Measurements from ENCODE around the gene PCDHGA2.
"Not testable (repeated sequence)": the region's sequence is repeated elsewhere in the genome, so short reads cannot be mapped to it uniquely, and the experiment has no call there.

Gene PCDHGA2

GRCh38 chr5:141383345-141383744, 44.8 kb downstream of the PCDHGA2 start:
- DNase-seq = no peak

GRCh38 chr5:141384471-141385267, 46.1 kb downstream of the PCDHGA2 start:
- DNase-seq = no peak

DNA sequence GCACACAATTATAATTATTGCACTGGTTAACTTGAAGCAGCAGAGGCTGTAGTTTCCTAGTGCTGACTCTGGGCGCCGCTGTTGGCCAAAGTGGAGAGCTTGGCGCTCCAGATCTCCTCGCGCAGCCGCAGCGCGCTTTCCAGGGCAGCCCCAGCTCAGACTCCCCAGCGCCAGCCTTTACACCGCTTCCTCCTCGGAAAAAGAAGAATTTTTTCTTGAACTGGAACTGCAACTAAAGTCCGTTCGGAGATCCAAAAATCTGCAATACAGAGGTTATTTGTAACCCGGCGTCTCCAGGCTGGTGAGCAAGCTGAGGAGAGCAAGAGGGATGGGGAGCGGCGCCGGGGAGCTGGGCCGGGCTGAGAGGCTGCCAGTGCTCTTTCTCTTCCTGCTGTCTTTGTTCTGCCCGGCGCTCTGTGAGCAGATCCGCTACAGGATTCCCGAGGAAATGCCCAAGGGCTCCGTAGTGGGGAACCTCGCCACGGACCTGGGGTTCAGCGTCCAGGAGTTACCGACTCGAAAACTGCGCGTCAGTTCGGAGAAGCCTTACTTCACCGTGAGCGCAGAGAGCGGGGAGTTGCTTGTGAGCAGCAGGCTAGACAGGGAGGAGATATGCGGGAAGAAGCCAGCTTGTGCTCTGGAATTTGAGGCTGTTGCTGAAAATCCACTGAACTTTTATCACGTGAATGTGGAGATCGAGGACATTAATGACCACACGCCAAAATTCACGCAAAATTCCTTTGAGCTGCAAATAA, 49.2 kb downstream of the PCDHGA2 start, which contains the start of gene PCDHGB4:
PCDHGB4 (plus strand) TSS at position 142 of the 755 bp plus-strand sequence; CDS start at position 329, 187 bp downstream.
- DNase-seq = not testable (repeated sequence)

GRCh38 chr5:141388661-141389060, 50.1 kb downstream of the PCDHGA2 start:
- no peak for DNase-seq

GRCh38 chr5:141389153-141390042, 50.8 kb downstream of the PCDHGA2 start:
- DNase-seq = no peak

DNA sequence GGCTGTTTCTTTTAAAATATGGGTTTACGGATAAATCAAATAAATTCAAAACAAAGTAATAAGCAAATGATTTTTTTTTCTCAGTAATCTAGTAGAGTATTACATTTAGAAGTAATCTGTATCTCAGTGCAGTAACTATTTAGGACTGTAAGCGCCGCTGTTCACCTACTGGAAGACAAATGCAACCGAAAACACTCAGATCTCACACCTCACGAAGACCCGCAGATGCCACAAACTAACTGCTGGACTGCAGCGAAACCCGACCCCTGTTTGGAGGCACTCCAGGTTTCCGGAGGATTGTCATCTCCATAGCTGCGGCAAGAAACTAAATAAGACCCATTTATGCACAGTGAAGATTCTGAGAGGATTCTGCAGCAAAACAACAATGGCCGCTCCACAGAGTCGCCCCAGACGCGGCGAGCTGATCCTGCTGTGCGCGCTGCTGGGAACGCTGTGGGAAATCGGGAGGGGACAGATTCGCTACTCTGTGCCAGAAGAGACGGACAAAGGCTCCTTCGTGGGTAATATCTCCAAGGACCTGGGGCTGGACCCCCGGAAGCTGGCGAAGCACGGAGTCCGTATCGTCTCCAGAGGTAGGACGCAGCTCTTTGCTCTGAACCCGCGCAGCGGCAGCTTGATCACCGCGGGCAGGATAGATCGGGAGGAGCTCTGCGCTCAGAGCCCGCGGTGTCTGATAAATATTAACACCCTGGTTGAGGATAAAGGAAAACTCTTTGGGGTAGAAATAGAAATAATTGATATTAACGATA, 54.1 kb downstream of the PCDHGA2 start, which contains the start of gene PCDHGA8:
PCDHGA8 (plus strand) TSS at position 205 of the 770 bp plus-strand sequence; CDS start at position 386, 181 bp downstream.
- no peak for DNase-seq
